CD4-positive, alpha-beta T cell treated with Interleukin-2 at 100 ng/mL for 4 hours (primary cell): Measurements from ENCODE around the gene IZUMO1.
"Not testable (repeated sequence)": the region's sequence is repeated elsewhere in the genome, so short reads cannot be mapped to it uniquely, and the experiment has no call there.

Experiments
- DNase-seq: peaks from one replicate; pipeline ENCODE4 v3.0.0-alpha.2; 2020; ENCODE audit warnings: low spot score

The IZUMO1 gene

GRCh38 chr19:48713041-48713863, 33.5 kb downstream of the IZUMO1 start:
- DNase-seq: no peak

- DNase-seq: no peak
These were observed 35.5 kb downstream of the IZUMO1 start for GRCh38 chr19:48711106-48711662.

- no peak for DNase-seq
These were observed 38.2 kb downstream of the IZUMO1 start for GRCh38 chr19:48708471-48708870.

- DNase-seq: no peak
These were observed 41.3 kb downstream of the IZUMO1 start for GRCh38 chr19:48705431-48705830.

GRCh38 chr19:48703316-48703715, 43.4 kb downstream of the IZUMO1 start:
- no peak for DNase-seq

GRCh38 chr19:48702701-48703100, 44.0 kb downstream of the IZUMO1 start:
- DNase-seq: no peak

- no peak for DNase-seq
These were observed 48.7 kb downstream of the IZUMO1 start for GRCh38 chr19:48698046-48698445.

- no peak for DNase-seq
These were observed 50.2 kb downstream of the IZUMO1 start for GRCh38 chr19:48696353-48697010.

GRCh38 chr19:48695743-48696352, 50.9 kb downstream of the IZUMO1 start, which contains the start of gene FUT2:
TSS of gene FUT2 (plus strand) at chr19:48695971. CDS start at chr19:48702957, 6,986 bp downstream.
- no peak for DNase-seq

GRCh38 chr19:48693629-48694028, 53.1 kb downstream of the IZUMO1 start:
- DNase-seq: not testable (repeated sequence)
